Brain pericyte (primary cell): ENCODE results near the gene SELPLG.

ENCODE experiments used
- DNase-seq: peaks from one replicate; pipeline ENCODE4 v3.0.0-alpha.2; 2012; ENCODE audit warnings: low read depth, low spot score

The SELPLG gene

DNA sequence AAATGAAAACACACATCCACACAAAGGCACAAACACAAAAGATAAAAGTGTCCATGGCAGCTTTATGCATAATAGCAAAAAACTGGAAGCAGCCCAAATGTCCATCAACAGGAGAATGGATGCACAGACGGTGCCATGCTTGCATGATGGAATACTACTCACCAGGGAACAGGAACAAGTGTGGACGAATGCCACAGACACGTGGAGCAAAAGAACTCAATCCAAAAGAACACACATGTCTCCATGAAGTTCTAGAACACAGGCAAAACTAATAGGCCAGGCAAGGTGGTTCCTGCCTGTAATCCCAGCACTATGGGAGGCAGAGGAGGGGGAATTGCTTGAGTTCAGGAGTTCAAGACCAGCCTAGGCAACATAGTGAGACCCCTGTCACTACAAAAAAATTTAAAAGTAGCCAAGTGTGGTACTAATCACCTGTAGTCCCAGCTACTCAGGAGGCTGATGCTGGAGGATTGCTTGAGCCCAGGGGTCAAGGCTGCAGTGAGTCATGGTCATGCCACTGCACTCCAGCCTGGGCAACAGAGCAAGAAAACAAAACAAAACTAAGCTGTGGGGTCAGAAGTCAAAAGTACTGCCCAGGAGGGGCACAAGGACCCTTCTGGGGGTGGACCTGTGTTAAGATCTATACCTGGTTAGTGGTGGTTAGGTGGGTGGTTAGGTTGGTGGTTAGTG lies 28.5 kb downstream of the SELPLG start:
- no peak for DNase-seq

- DNase-seq: no peak
Observed at GRCh38 chr12:108604208-108604941, 29.3 kb downstream of the SELPLG start.

GRCh38 chr12:108603743-108604142 lies 30.0 kb downstream of the SELPLG start:
- no peak for DNase-seq

- no peak for DNase-seq
Observed at GRCh38 chr12:108602976-108603704, 30.6 kb downstream of the SELPLG start.

- no peak for DNase-seq
Observed at GRCh38 chr12:108602209-108602705, 31.4 kb downstream of the SELPLG start.

DNA sequence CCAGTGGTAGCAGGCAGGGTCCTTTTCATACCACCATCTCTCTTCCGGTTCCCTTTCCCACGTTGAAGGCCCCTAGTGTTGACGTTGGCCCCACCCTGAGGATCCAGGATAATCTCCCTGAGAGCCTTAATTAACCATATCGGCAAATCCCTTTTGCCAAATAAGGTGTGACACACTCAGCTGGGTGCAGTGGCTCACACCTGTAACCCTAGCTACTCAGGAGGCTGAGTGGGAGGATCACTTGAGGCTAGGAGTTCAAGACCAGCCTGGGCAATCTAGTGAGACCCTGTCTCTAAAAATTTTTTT lies 33.0 kb downstream of the SELPLG start:
- DNase-seq: no peak

- no peak for DNase-seq
Observed at GRCh38 chr12:108599948-108600701, 33.6 kb downstream of the SELPLG start.

DNA sequence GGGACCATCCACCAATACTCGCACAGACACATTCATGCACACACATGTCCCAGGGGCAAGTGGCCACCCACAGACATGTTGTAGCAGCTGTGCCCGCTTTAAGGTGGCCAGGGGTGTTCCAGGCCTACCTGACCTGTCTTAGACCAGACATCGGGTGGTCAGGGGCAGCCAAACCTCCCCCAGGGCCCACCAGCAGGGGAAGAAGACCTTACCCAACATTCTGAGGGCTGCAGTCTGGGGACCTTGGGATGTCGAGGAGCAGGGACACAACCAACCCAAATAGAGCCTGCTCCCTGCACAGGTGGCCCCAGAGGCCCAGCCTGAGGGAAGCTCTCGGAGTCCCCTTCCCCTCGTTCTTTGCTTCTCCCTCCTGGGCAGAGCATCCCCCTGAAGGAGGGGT lies 34.2 kb downstream of the SELPLG start:
- DNase-seq: no peak

- no peak for DNase-seq
Observed at GRCh38 chr12:108598553-108599250, 35.0 kb downstream of the SELPLG start.

DNA sequence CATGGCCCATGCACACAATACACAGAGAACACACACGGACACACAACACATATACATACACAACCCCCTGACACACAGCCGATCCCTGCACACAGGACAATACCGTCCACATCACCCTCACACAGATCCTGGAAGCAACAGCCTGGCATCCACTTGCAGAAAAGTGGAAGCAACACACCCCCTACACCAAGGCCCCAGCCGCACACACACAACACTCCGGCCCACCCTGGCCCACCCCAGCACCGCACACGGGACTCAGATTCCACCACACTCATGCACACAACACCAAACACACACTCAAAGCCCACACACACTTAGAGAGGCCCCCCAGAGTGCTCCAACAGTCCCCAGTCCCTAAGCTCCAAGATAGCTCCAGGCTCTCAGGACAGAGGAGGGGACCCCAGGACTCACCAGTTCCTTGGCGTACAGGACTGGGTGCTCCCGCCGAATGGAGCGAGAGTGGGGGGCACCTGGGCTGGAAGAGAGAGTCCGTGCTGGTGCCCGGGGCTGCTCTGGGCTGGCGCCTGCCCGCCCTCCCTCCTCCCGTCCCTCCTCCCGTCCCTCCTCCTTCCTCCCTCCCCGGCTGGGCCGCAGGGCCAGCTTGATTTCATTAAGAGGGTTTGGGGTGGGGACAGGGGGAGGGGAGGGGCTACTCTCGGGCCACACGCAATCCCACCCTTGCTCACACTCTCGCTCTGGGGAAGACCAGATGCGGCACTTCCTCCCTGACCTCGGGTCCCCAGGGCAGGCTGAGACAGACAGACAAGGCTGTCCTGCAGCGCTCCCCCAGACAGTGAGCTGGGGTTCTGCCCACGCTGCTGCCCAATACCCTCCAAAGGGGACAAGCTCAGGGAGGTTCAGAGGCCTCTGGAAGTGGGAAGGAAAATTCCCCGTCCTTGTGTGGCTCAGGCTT lies 35.9 kb downstream of the SELPLG start, which contains the start of gene TMEM119:
TMEM119 (minus strand) TSS at position 526 of the 913 bp plus-strand sequence. CDS start 5,701 bp downstream, outside the sequence.
- no peak for DNase-seq

- DNase-seq: no peak
Observed at GRCh38 chr12:108596854-108597558, 36.7 kb downstream of the SELPLG start.

GRCh38 chr12:108595711-108596647 lies 37.7 kb downstream of the SELPLG start:
- DNase-seq: no peak

GRCh38 chr12:108594960-108595710 lies 38.6 kb downstream of the SELPLG start:
- no peak for DNase-seq

GRCh38 chr12:108594323-108594903 lies 39.3 kb downstream of the SELPLG start:
- DNase-seq: no peak

DNA sequence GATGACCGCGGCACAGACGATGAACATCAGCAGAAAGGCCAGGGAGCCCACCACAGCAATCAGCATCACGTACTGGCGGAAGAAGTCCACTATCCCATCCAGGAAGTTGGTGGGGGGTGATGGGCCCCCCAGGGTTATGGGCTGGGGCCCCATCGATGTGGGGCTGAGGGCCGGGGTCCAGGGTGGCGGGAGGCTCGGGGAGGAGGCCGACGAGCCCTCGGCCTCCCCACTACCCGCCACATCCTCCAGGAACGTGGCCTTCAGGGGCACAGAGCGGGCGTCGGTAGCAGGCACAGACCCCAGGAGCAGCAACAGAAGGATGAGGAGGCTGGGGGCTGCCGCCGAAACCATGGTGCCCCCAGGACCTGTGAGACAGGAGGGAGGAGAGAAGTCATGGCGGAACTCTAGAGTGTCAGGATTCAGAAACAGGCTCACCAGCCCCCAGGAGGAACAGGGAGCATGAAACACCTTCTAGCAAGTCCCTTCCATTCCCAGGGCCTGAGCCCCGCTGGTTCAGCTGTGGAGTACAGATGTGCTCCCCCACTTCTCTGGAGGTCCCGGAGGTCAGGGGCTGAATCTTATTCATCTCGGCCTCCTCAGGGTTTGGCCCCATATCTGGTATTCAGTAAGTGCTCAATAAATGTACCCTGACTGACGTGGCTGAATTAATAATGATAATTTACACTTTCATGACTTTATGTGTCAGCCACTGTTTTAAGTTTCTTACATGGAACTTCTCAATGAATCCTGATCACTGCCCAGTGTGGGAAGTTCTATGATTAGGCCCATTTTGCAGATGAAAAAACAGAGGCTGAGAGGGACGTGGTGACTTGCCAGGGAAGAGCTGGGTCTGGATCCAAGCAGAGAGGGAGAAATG lies 41.4 kb downstream of the SELPLG start:
- DNase-seq: no peak
